Ovary (tissue), 9 donors: Measurements from ENCODE around the gene SORCS2. TPM values are rescaled to one million over a fixed set of nuclear protein-coding genes. Genes with fewer than 3 reads are reported as not detected.

Experiments
- DNase-seq, 5 donors: peaks; one replicate each; pipeline ENCODE4 v3.0.0-alpha.2; 2019 to 2020
- H3K27ac ChIP-seq, 2 donors: fragments of 200-600 bp; one replicate each; pipeline versions ENCODE4 v1.5.1 to v1.8.0; 2019 to 2022
- H3K27me3 ChIP-seq: fragments of 200-600 bp; one replicate; pipeline ENCODE4 v1.8.0; 2022
- H3K36me3 ChIP-seq: fragments of 200-600 bp; sonication (generic); one replicate; pipeline ENCODE4 v1.5.1; 2019
- H3K4me1 ChIP-seq: one replicate; pipeline ENCODE4 v1.8.1; 2013; ENCODE audit warnings: mild to moderate bottlenecking, moderate library complexity; ENCODE audit not compliant: insufficient read depth
- H3K4me3 ChIP-seq: fragments of 200-600 bp; sonication (generic); one replicate; pipeline ENCODE4 v1.5.1; 2017
- H3K9me3 ChIP-seq, 2 donors: fragments of 200-600 bp in 1 of 2; sonication (generic) in 1 of 2; one replicate each; pipeline versions ENCODE4 v1.5.1 to v1.8.1; 2013 to 2019; ENCODE audit warnings: mild to moderate bottlenecking in 1 of 2, moderate library complexity in 1 of 2
- EP300 ChIP-seq: sonication (generic); formaldehyde crosslinking; IDR thresholded peaks from one replicate; pipeline ENCODE4 v1.6.1; 2017; ENCODE audit warnings: antibody characterized with exemption
- POLR2A ChIP-seq: fragments of 450-650 bp; IDR thresholded peaks from one replicate; pipeline ENCODE4 v1.6.1; 2017; ENCODE audit warnings: antibody characterized with exemption, mild to moderate bottlenecking, moderate library complexity
- WGBS, 3 donors: extraction: QIAGEN DNeasy Blood & Tissue Kit in 1 of 3; methylation state at CpG; one replicate each; pipeline versions ENCODE4 v1.1.5 to v1.1.7; 2013 to 2017; 5-methylcytosine and 5-hydroxymethylcytosine counted together
- intact Hi-C, 4 donors: fragments of 100-400 bp; cut with DNase I; formaldehyde crosslinking; loops; one replicate each; pipeline versions ENCODE4 v1.11.0 to v1.15.1; 2022 to 2023
- polyA plus RNA-seq, 2 donors: library from polyadenylated mRNA; stranded (reverse); fragments of 200-250 nt in 1 of 2; fragments of 350-450 nt in 1 of 2; fragmentation: Illumina TruSeq in 1 of 2; extraction: RNeasy Lipid Tissue Mini Kit (QIAGEN cat#74804) in 1 of 2; gene quantifications; one replicate each; pipeline ENCODE4 v1.2.3, GENCODE V29; 2013 to 2014
- total RNA-seq, 7 donors: library from RNA; depleted of rRNA in 2 of 7; stranded (reverse); fragments of >200 nt in 2 of 7; fragmentation: NEBNext Ultra II Directional in 3 of 7; extraction: Animal tissue kit (Norgen Biotek cat#: 25700) in 3 of 7; gene quantifications; one replicate each; pipeline versions ENCODE4 v1.1.0 to v1.2.4, GENCODE V29; 2016 to 2023
- TF ChIP-seq, protein P1 (sequence below), 3 donors: fragments of 450-650 bp in 2 of 3; fragments of 200-600 bp in 1 of 3; IDR thresholded peaks; one replicate each; pipeline versions ENCODE4 v1.5.1 to v1.8.0; 2016 to 2022; ENCODE audit warnings: antibody characterized with exemption in 3 of 3, mild to moderate bottlenecking in 1 of 3
- donor health status: DM: no; HTN: no; CAD: no; lungs with moderate emphysema.
- donor health status: DM: no; HTN: no; CAD: no.
- donor health status: Bipolar disorder and iron deficiency.
- donor health status: DM: yes; HTN: yes; CAD: no.
- donor health status: DM: no; HTN: no; CAD: no.
- donor health status: DM: yes; HTN: yes; CAD: no.

SORCS2 gene
- total and polyA plus RNA-seq, 9 donors = 0.60 to 23.9 (median 7.1) TPM

DNA sequence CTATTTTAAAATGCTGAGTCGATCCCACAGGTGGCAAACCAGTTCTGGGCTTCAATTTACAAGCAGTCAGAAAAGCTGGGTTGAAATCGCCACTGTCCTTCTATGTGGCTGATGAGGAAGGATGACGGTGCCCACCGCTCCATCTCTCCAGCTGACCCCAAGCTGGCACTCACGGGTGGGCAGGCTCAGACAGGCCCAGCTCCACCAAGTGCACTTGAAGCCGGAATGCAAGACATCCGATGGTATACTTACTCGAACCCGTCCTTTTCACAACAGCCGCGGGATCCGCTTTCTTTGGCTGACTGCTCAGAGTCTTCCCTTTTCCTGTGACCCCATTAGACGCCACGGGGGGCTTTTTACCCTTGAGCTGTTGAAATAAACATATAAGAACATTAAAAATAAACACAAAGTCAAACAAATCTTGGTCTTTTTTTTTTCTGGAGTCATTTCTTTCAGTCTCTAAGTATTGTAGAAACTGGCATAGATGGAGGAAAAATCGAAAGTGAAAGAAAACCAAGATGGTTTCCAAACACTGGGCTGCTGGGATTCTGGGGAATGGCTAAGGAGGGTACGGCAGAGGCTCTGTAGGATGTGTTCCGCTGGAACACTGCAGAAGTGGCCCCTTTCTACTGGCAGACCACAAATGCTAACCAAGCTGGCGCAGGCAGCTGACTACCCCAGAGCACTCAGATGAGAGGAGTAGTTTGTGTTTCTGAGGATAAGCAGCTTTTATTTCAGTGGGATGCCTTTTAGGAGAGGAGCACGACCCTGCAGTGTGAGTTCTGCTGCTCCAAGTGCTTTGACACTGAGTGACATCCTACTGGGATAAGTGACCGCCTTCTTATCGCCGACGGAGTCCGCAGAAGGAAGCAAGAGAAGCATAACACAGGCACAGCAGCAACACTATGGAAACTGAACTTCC lies 586.4 kb downstream of the SORCS2 start:
- peak in 2 of 5 donors; percentile 26 to 34 for DNase-seq
- no peak for TF ChIP-seq EP300
- TF ChIP-seq, protein P1, sequence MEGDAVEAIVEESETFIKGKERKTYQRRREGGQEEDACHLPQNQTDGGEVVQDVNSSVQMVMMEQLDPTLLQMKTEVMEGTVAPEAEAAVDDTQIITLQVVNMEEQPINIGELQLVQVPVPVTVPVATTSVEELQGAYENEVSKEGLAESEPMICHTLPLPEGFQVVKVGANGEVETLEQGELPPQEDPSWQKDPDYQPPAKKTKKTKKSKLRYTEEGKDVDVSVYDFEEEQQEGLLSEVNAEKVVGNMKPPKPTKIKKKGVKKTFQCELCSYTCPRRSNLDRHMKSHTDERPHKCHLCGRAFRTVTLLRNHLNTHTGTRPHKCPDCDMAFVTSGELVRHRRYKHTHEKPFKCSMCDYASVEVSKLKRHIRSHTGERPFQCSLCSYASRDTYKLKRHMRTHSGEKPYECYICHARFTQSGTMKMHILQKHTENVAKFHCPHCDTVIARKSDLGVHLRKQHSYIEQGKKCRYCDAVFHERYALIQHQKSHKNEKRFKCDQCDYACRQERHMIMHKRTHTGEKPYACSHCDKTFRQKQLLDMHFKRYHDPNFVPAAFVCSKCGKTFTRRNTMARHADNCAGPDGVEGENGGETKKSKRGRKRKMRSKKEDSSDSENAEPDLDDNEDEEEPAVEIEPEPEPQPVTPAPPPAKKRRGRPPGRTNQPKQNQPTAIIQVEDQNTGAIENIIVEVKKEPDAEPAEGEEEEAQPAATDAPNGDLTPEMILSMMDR (IDR thresholded peaks at IDR 0.05) = no peak
- no peak for TF ChIP-seq POLR2A
- Histone ChIP-seq H3K36me3 (no peaks in the 10 kb centered on the region), H3K9me3 (no peaks in the 10 kb centered on the region), H3K27me3 (no peaks in the 10 kb centered on the region), H3K4me3 (no peak overlapping the region), H3K4me1 (peaks cover 19% of the 10 kb centered on the region), H3K27ac (peak overlapping the region; percentile 6 to 34)
- intact Hi-C loops = no loop called here
- 48 to 66% (median 50%) methylated on average over 24 of the region's 24 CpGs for WGBS, 3 donors

DNA sequence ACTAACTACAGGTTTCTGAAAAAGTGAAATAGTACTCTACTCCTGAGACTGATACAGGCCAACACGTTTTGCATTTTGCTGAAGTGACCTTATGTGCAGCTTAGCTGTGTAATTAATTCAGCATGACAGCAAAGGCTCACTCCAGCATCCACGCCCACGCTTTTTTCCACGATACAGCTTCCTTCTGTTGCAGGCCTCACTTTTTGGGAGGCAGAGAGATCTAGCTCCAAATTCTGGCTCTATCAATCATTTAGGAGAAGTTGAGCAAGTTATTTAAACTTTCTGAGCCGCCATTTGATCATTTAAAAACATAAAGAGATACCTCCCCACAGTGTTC lies 587.1 kb downstream of the SORCS2 start:
- WGBS, 3 donors = 26 to 37% (median 29%) methylated on average over 5 of the region's 5 CpGs
- TF ChIP-seq, protein P1 (IDR thresholded peaks at IDR 0.05) = no peak
- TF ChIP-seq EP300 (no peak), POLR2A (no peak)
- Histone ChIP-seq H3K27me3 (no peaks in the 10 kb centered on the region), H3K36me3 (no peaks in the 10 kb centered on the region), H3K9me3 (no peaks in the 10 kb centered on the region), H3K27ac (no peak overlapping the region), H3K4me3 (no peak overlapping the region), H3K4me1 (peaks cover 19% of the 10 kb centered on the region)
- DNase-seq = peak in 2 of 5 donors; percentile 10 to 20
- intact Hi-C loops = no loop called here

DNA sequence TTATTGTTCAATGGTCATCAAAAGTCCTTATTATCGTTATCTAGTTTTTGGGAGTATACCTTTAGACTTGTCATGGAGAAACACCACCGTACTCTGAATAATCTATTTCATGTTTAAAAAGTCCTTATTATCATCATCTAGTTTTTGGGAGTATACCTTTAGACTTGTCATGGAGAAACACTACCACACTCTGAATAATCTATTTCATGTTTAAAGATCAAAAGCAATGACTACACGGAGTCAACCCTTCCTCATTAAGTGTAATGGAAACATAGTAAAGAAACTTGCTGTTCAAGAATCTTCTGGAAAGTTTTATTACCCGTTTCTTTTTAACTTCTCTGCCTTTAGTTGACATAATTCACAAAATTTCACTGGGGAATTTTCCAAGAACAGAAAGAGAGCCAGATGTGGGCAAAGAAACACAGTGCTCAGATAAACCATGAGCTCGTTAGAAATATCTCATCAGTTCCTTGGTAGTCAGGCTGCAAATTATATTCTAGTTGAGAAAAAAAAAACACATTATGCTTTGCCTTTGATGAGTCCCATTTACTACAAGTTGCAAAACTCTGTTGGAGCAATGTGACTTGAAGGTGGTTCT lies 588.5 kb downstream of the SORCS2 start:
- Histone ChIP-seq H3K4me3 (no peak overlapping the region), H3K36me3 (no peaks in the 10 kb centered on the region), H3K9me3 (no peaks in the 10 kb centered on the region), H3K4me1 (peaks cover 19% of the 10 kb centered on the region), H3K27me3 (no peaks in the 10 kb centered on the region), H3K27ac (no peak overlapping the region)
- 44 to 58% (median 48%) methylated on average over 5 of the region's 5 CpGs for WGBS, 3 donors
- no peak for DNase-seq
- TF ChIP-seq, protein P1 (IDR thresholded peaks at IDR 0.05) = no peak
- no peak for TF ChIP-seq EP300
- no peak for TF ChIP-seq POLR2A
- intact Hi-C loops = no loop called here

DNA sequence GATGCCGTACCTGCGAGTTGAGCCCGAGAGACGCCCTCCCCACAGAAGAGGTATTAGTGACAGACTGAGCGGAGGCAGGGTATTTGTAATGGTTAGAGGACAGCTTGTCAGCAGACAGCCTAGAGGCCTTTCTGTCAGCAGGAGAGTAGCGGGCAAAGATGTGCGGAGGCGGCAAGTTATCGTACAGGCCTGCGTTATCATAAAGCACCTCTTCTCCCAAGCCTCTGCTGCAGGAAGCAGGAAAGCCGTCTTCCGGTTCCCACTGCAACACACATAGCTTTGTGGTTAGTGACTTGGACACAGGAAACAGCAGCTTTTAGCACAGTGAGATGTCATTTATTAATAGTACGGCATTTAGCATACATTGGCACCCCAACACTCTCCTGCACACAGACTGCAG lies 589.0 kb downstream of the SORCS2 start:
- H3K4me1 ChIP-seq = peaks cover 19% of the 10 kb centered on the region
- TF ChIP-seq EP300 (no peak), POLR2A (no peak)
- TF ChIP-seq, protein P1 (IDR thresholded peaks at IDR 0.05) = no peak
- peak in 2 of 5 donors; percentile 14 to 23 for DNase-seq
- intact Hi-C loops = no loop called here
- no peak overlapping the region for H3K4me3 ChIP-seq
- no peaks in the 10 kb centered on the region for H3K36me3 ChIP-seq
- H3K27me3 ChIP-seq = no peaks in the 10 kb centered on the region
- no peaks in the 10 kb centered on the region for H3K9me3 ChIP-seq
- 52 to 73% (median 54%) methylated on average over 13 of the region's 13 CpGs for WGBS, 3 donors
- H3K27ac ChIP-seq = no peak overlapping the region
